ENCODE measurements around the gene SEC14L3. TPM values are rescaled to one million over a fixed set of nuclear protein-coding genes. Genes with fewer than 3 reads are reported as not detected.

The SEC14L3 gene
- total RNA-seq, 1 experiment from 2014 or later, result not detected

- Mint-ChIP-seq H3K9me3 (no peaks in the 10 kb centered on the region), H3K4me1 (peaks cover 36% of the 10 kb centered on the region), H3K4me3 (peak within 1 kb of the TSS; percentile 83), H3K27ac (peak within 1 kb of the TSS; percentile 99), H3K36me3 (peaks cover 26% of the 10 kb centered on the region), H3K27me3 (ENCODE audit: low read depth) (no peaks in the 10 kb centered on the region; the same call in 1 of the 2 replicates)
- ATAC-seq, result peak; percentile 3
- ChIA-PET POLR2A (interaction anchor here (0.5 to 3.2 kb wide), 6 partner anchors 8 to 162 kb away, joined by 3 to 35 read pairs (median 4); partner anchors contain the start of genes CCDC157, RNF215, SEC14L2 and SF3A1), CTCF (interaction anchor here (0.5 to 6.3 kb wide), 33 partner anchors 8 to 210 kb away, joined by 3 to 149 read pairs (median 5); partner anchors contain the start of genes CASTOR1, GAL3ST1, RNF215 and SEC14L2)
- DNase-seq (ENCODE audit: low spot score), result peak; percentile 83
- TF ChIP-seq, protein P1, sequence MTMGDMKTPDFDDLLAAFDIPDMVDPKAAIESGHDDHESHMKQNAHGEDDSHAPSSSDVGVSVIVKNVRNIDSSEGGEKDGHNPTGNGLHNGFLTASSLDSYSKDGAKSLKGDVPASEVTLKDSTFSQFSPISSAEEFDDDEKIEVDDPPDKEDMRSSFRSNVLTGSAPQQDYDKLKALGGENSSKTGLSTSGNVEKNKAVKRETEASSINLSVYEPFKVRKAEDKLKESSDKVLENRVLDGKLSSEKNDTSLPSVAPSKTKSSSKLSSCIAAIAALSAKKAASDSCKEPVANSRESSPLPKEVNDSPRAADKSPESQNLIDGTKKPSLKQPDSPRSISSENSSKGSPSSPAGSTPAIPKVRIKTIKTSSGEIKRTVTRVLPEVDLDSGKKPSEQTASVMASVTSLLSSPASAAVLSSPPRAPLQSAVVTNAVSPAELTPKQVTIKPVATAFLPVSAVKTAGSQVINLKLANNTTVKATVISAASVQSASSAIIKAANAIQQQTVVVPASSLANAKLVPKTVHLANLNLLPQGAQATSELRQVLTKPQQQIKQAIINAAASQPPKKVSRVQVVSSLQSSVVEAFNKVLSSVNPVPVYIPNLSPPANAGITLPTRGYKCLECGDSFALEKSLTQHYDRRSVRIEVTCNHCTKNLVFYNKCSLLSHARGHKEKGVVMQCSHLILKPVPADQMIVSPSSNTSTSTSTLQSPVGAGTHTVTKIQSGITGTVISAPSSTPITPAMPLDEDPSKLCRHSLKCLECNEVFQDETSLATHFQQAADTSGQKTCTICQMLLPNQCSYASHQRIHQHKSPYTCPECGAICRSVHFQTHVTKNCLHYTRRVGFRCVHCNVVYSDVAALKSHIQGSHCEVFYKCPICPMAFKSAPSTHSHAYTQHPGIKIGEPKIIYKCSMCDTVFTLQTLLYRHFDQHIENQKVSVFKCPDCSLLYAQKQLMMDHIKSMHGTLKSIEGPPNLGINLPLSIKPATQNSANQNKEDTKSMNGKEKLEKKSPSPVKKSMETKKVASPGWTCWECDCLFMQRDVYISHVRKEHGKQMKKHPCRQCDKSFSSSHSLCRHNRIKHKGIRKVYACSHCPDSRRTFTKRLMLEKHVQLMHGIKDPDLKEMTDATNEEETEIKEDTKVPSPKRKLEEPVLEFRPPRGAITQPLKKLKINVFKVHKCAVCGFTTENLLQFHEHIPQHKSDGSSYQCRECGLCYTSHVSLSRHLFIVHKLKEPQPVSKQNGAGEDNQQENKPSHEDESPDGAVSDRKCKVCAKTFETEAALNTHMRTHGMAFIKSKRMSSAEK (CRISPR knock-in tag; IDR thresholded peaks at IDR 0.05; ENCODE audit: borderline replicate concordance), result no peak
- no peak for TF ChIP-seq HMGA2 (CRISPR knock-in tag; IDR thresholded peaks at IDR 0.05)
- TF ChIP-seq ZNF121 (CRISPR knock-in tag; IDR thresholded peaks at IDR 0.05), result no peak
- no peak; the same call in none of the 2 replicates for TF ChIP-seq FOXK1 (CRISPR knock-in tag; IDR thresholded peaks at IDR 0.05)
- peak; percentile 9; the same call in 1 of the 2 replicates for TF ChIP-seq TEAD1 (CRISPR knock-in tag; IDR thresholded peaks at IDR 0.05)
- no peak for TF ChIP-seq CDX4 (CRISPR knock-in tag; IDR thresholded peaks at IDR 0.05; ENCODE audit: borderline replicate concordance)
- TF ChIP-seq ZSCAN18 (CRISPR knock-in tag; IDR thresholded peaks at IDR 0.05), result no peak
- TF ChIP-seq GRHL2 (CRISPR knock-in tag; IDR thresholded peaks at IDR 0.05; ENCODE audit: insufficient replicate concordance, severe bottlenecking), result no peak
- no peak for TF ChIP-seq PREB (CRISPR knock-in tag; IDR thresholded peaks at IDR 0.05; ENCODE audit: borderline replicate concordance)
- TF ChIP-seq MXD4 (CRISPR knock-in tag; IDR thresholded peaks at IDR 0.05; ENCODE audit: borderline replicate concordance), result no peak
- TF ChIP-seq ESRRA (CRISPR knock-in tag; IDR thresholded peaks at IDR 0.05; ENCODE audit: borderline replicate concordance), result no peak
- TF ChIP-seq SP1 (CRISPR knock-in tag; conservative IDR thresholded peaks at IDR 0.05), result no peak
- TF ChIP-seq ZBTB21 (CRISPR knock-in tag; IDR thresholded peaks at IDR 0.05; ENCODE audit: borderline replicate concordance), result no peak
- no peak for TF ChIP-seq E2F1 (CRISPR knock-in tag; IDR thresholded peaks at IDR 0.05)
- no peak for TF ChIP-seq ZNF219 (CRISPR knock-in tag; IDR thresholded peaks at IDR 0.05; ENCODE audit: borderline replicate concordance)
- TF ChIP-seq, protein P2, sequence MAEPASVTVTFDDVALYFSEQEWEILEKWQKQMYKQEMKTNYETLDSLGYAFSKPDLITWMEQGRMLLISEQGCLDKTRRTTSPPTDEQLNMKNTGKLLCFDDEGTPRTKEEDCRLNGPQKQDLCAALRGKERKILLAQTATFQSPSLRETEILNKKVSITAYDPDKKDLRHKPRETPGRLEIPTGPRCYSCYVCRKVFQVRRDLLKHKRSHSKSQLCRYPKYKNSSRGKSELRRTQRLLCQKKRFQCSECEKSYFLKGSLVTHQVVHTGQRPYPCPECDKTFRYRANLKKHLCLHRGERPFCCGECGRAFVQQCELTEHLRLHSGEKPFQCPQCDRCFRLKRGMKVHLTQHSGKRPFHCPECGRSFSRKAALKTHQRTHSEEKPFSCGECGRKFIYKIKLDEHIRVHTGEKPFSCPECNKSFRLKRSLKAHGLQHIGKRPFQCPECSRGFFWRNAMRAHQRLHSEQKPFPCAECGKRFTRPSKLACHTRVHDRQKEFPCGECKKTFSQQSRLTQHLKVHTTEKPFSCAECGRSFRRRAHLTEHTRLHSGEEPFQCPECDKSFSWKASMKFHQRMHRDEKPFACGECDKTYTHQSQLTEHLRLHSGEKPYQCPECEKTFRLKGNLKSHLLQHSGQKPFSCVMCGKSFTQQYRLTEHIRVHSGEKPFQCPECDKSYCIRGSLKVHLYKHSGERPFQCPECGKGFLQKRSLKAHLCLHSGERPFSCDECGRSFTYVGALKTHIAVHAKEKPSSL (CRISPR knock-in tag; conservative IDR thresholded peaks at IDR 0.05), result no peak
- TF ChIP-seq ETV6 (CRISPR knock-in tag; IDR thresholded peaks at IDR 0.05), result 0 out of 2 replicates have a peak, but pooled peaks have one; percentile 6
- no peak for TF ChIP-seq NR1H2 (CRISPR knock-in tag; IDR thresholded peaks at IDR 0.05)
- TF ChIP-seq, protein P3, sequence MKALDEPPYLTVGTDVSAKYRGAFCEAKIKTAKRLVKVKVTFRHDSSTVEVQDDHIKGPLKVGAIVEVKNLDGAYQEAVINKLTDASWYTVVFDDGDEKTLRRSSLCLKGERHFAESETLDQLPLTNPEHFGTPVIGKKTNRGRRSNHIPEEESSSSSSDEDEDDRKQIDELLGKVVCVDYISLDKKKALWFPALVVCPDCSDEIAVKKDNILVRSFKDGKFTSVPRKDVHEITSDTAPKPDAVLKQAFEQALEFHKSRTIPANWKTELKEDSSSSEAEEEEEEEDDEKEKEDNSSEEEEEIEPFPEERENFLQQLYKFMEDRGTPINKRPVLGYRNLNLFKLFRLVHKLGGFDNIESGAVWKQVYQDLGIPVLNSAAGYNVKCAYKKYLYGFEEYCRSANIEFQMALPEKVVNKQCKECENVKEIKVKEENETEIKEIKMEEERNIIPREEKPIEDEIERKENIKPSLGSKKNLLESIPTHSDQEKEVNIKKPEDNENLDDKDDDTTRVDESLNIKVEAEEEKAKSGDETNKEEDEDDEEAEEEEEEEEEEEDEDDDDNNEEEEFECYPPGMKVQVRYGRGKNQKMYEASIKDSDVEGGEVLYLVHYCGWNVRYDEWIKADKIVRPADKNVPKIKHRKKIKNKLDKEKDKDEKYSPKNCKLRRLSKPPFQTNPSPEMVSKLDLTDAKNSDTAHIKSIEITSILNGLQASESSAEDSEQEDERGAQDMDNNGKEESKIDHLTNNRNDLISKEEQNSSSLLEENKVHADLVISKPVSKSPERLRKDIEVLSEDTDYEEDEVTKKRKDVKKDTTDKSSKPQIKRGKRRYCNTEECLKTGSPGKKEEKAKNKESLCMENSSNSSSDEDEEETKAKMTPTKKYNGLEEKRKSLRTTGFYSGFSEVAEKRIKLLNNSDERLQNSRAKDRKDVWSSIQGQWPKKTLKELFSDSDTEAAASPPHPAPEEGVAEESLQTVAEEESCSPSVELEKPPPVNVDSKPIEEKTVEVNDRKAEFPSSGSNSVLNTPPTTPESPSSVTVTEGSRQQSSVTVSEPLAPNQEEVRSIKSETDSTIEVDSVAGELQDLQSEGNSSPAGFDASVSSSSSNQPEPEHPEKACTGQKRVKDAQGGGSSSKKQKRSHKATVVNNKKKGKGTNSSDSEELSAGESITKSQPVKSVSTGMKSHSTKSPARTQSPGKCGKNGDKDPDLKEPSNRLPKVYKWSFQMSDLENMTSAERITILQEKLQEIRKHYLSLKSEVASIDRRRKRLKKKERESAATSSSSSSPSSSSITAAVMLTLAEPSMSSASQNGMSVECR (CRISPR knock-in tag; IDR thresholded peaks at IDR 0.05; ENCODE audit: borderline replicate concordance), result peak; percentile 69; the same call in 1 of the 2 replicates
- no peak for TF ChIP-seq TEAD4 (CRISPR knock-in tag; IDR thresholded peaks at IDR 0.05)
Measured at GRCh38 chr22:30425616-30426387, 46.0 kb downstream of the SEC14L3 start, which contains the start of gene MTFP1. Gene MTFP1 (plus strand): TSS chr22:30425768. CDS start chr22:30425880, 112 bp downstream.

Measured in WTC11 (cell line).